ENCODE results near the gene PRDX6.

- TF ChIP-seq CTCF (conservative IDR thresholded peaks at IDR 0.05; ENCODE audit: low read depth, low read length) (no peak), EZH2 (IDR thresholded peaks at IDR 0.05; ENCODE audit: borderline replicate concordance, low read depth, low read length, poor library complexity, severe bottlenecking) (no peak)
These were observed 28.2 kb upstream of the PRDX6 start for GRCh38 chr1:173448945-173449344.
